ENCODE data around the gene LINS1. TPM values are rescaled to one million over a fixed set of nuclear protein-coding genes. Genes with fewer than 3 reads are reported as not detected.

Gene LINS1
- total RNA-seq, 1 donor from 2014 or later: 16.2 TPM

- Mint-ChIP-seq H3K9me3 (no peaks in the 10 kb centered on the region), H3K36me3 (no peaks in the 10 kb centered on the region), H3K27me3 (peaks cover 14% of the 10 kb centered on the region), H3K27ac (no peak overlapping the region), H3K4me1 (ENCODE audit: unreplicated experiment) (no peaks in the 10 kb centered on the region), H3K4me3 (no peak overlapping the region)
- no peak for TF ChIP-seq CTCF (conservative IDR thresholded peaks at IDR 0.05)
- no peak for DNase-seq (ENCODE audit: extremely low spot score, unreplicated experiment)
These were observed 65.3 kb downstream of the LINS1 start for GRCh38 chr15:100536733-100537132.

- no peaks in the 10 kb centered on the region for H3K9me3 Mint-ChIP-seq
- H3K36me3 Mint-ChIP-seq: no peaks in the 10 kb centered on the region
- no peak overlapping the region for H3K27ac Mint-ChIP-seq
- TF ChIP-seq CTCF (conservative IDR thresholded peaks at IDR 0.05): no peak
- no peak overlapping the region for H3K4me3 Mint-ChIP-seq
- no peak for DNase-seq (ENCODE audit: extremely low spot score, unreplicated experiment)
- no peaks in the 10 kb centered on the region for H3K4me1 Mint-ChIP-seq (ENCODE audit: unreplicated experiment)
- H3K27me3 Mint-ChIP-seq: peaks cover 25% of the 10 kb centered on the region
These were observed 68.1 kb downstream of the LINS1 start for GRCh38 chr15:100533886-100534285.

DNA sequence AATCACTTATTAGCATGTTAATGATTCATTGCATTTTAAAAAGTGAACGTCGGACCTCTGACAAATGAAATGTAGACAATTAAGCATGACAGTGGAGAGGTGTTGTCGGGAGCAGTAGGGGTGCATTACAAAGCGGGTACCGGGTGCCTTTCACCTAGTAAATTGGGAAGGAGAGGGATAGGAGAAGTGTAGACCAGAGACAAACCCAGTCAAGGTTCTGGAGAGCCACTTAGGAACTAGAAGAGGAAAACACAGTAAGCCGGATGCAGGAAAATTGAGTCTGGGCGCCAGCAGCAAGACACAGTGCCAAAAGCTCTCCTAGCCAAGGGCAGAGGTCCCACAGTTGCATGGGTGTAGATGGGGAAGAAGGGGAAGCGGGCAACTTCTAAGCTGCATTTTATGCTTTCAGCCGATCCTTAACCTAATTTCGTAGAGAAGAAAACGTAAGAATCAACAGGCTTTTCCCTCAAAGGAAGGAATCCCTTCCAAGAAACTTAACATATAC, 70.1 kb downstream of the LINS1 start:
- DNase-seq (ENCODE audit: extremely low spot score, unreplicated experiment): no peak
- H3K4me3 Mint-ChIP-seq: no peak overlapping the region
- no peaks in the 10 kb centered on the region for H3K36me3 Mint-ChIP-seq
- no peaks in the 10 kb centered on the region for H3K9me3 Mint-ChIP-seq
- no peaks in the 10 kb centered on the region for H3K4me1 Mint-ChIP-seq (ENCODE audit: unreplicated experiment)
- H3K27me3 Mint-ChIP-seq: peaks cover 22% of the 10 kb centered on the region
- no peak for TF ChIP-seq CTCF (conservative IDR thresholded peaks at IDR 0.05)
- H3K27ac Mint-ChIP-seq: no peak overlapping the region

GRCh38 chr15:100531204-100531603, 70.8 kb downstream of the LINS1 start:
- peaks cover 22% of the 10 kb centered on the region for H3K27me3 Mint-ChIP-seq
- no peaks in the 10 kb centered on the region for H3K9me3 Mint-ChIP-seq
- DNase-seq (ENCODE audit: extremely low spot score, unreplicated experiment): no peak
- H3K36me3 Mint-ChIP-seq: no peaks in the 10 kb centered on the region
- H3K4me3 Mint-ChIP-seq: no peak overlapping the region
- H3K4me1 Mint-ChIP-seq (ENCODE audit: unreplicated experiment): no peaks in the 10 kb centered on the region
- peak overlapping the region; percentile 14 for H3K27ac Mint-ChIP-seq
- TF ChIP-seq CTCF (conservative IDR thresholded peaks at IDR 0.05): no peak

- peaks cover 22% of the 10 kb centered on the region for H3K27me3 Mint-ChIP-seq
- DNase-seq (ENCODE audit: extremely low spot score, unreplicated experiment): no peak
- no peaks in the 10 kb centered on the region for H3K9me3 Mint-ChIP-seq
- H3K4me3 Mint-ChIP-seq: peak overlapping the region; percentile 86
- no peaks in the 10 kb centered on the region for H3K36me3 Mint-ChIP-seq
- H3K27ac Mint-ChIP-seq: peak overlapping the region; percentile 96
- H3K4me1 Mint-ChIP-seq (ENCODE audit: unreplicated experiment): no peaks in the 10 kb centered on the region
- TF ChIP-seq CTCF (conservative IDR thresholded peaks at IDR 0.05): no peak
These were observed 72.4 kb downstream of the LINS1 start for GRCh38 chr15:100529556-100529955.

Measured in type B pancreatic cell (in vitro differentiated cells).